22Rv1 (cell line): ENCODE measurements around the gene DNAJB12.

Source experiments
- ZFX ChIP-seq: fragments of 450-650 bp; IDR thresholded peaks from 2 replicates; pipeline ENCODE4 v1.6.1; 2017; ENCODE audit warnings: antibody characterized with exemption, borderline replicate concordance
- TF ChIP-seq, protein P1 (sequence below): fragments of 450-650 bp; IDR thresholded peaks from 2 replicates; pipeline ENCODE4 v1.5.1; 2017; ENCODE audit warnings: mild to moderate bottlenecking

DNA sequence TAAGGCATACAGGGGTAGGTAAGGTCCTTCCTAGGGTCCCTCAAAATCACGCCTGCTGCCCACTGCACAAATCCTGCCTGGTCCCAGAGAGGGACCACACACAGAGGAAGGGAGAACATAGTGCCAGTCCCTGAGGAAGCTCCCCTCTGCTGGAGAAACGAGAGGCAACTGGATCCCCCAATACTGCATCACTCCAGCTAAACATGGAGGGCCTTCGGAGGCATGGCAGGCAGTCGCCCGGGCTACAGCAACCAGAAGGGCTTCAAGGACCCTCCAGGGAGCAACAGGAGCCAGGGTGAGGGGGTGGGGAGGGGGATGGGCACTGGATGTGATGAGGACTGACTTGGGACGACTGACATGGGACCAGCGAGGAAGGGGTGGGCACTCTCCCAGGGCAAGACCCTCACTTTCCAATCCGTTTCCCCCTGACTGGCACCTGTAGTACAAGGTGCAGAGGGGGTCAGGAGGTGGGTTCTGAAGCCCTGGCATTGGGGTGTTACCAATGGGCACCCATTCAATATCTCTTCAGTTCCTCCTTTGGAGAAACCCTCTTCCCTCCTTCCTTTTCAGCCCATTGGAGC, 59.3 kb downstream of the DNAJB12 start:
- TF ChIP-seq, protein P1, sequence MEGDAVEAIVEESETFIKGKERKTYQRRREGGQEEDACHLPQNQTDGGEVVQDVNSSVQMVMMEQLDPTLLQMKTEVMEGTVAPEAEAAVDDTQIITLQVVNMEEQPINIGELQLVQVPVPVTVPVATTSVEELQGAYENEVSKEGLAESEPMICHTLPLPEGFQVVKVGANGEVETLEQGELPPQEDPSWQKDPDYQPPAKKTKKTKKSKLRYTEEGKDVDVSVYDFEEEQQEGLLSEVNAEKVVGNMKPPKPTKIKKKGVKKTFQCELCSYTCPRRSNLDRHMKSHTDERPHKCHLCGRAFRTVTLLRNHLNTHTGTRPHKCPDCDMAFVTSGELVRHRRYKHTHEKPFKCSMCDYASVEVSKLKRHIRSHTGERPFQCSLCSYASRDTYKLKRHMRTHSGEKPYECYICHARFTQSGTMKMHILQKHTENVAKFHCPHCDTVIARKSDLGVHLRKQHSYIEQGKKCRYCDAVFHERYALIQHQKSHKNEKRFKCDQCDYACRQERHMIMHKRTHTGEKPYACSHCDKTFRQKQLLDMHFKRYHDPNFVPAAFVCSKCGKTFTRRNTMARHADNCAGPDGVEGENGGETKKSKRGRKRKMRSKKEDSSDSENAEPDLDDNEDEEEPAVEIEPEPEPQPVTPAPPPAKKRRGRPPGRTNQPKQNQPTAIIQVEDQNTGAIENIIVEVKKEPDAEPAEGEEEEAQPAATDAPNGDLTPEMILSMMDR = no peak
- no peak for TF ChIP-seq ZFX
